Heart right ventricle (tissue), 16 donors: ENCODE data around the gene MSL3B.

Experiments used
- ATAC-seq, 8 donors: fragments of 200-7000 bp; cut with Tn5 transposase; one replicate each; pipeline ENCODE4 v1.9.1; 2020; ENCODE audit warnings: mild to moderate bottlenecking in 8 of 8, moderate library complexity in 8 of 8, moderate number of reproducible peaks in 1 of 8
- DNase-seq, 2 donors: peaks; one replicate each; pipeline ENCODE4 v3.0.0-alpha.2; 2020
- H3K27ac ChIP-seq, 10 donors: fragments of 200-600 bp; sonication (generic) in 2 of 10; one replicate each; pipeline versions ENCODE4 v1.5.0 to v1.8.0; 2020 to 2022; ENCODE audit warnings: mild to moderate bottlenecking in 3 of 10
- H3K27me3 ChIP-seq, 7 donors: fragments of 200-600 bp; one replicate each; pipeline ENCODE4 v1.8.0; 2021 to 2022; ENCODE audit warnings: mild to moderate bottlenecking in 2 of 7
- H3K36me3 ChIP-seq, 9 donors: fragments of 200-600 bp; sonication (generic) in 1 of 9; one replicate each; pipeline versions ENCODE4 v1.5.0 to v1.8.0; 2020 to 2022; ENCODE audit warnings: mild to moderate bottlenecking in 2 of 9
- H3K4me1 ChIP-seq, 9 donors: fragments of 200-600 bp; sonication (generic) in 1 of 9; one replicate each; pipeline versions ENCODE4 v1.5.0 to v1.8.0; 2020 to 2022; ENCODE audit warnings: mild to moderate bottlenecking in 4 of 9
- H3K4me3 ChIP-seq, 10 donors: fragments of 200-600 bp; sonication (generic) in 2 of 10; one replicate each; pipeline versions ENCODE4 v1.5.0 to v1.8.0; 2020 to 2022; ENCODE audit warnings: mild to moderate bottlenecking in 7 of 10, moderate library complexity in 2 of 10
- H3K9me3 ChIP-seq, 11 donors: fragments of 200-600 bp in 10 of 11; sonication (generic) in 2 of 11; one replicate each; pipeline versions ENCODE4 v1.5.0 to v1.8.0; 2013 to 2022; ENCODE audit warnings: mild to moderate bottlenecking in 2 of 11, control low read depth in 1 of 11, moderate library complexity in 1 of 11
- CTCF ChIP-seq, 9 donors: fragments of 200-600 bp; sonication (generic) in 2 of 9; IDR thresholded peaks; one replicate each; pipeline versions ENCODE4 v1.5.0 to v1.8.0; 2021 to 2022; ENCODE audit warnings: antibody characterized with exemption in 9 of 9, mild to moderate bottlenecking in 5 of 9, moderate library complexity in 1 of 9
- WGBS, 2 donors: extraction: QIAGEN DNeasy Blood & Tissue Kit; methylation state at CpG; one replicate each; pipeline ENCODE4 v1.1.7; 2013; ENCODE audit warnings: inconsistent platforms in 1 of 2; 5-methylcytosine and 5-hydroxymethylcytosine counted together
- intact Hi-C, 10 donors: fragments of 100-400 bp; cut with DNase I; formaldehyde crosslinking; loops; one replicate each; pipeline versions ENCODE4 v1.11.1 to v1.14.2; 2022
- donor health status: Arrhythmogenic right ventricular cardiomyopathy.
- donor health status: ischemic (EF 13 %, LVEDD 7.1; RV severe dilation, severe dysfunction).
- donor health status: healthy with polysubstance abuse.
- donor health status: DM: no; HTN: yes; CAD: no.
- donor health status: DM: no; HTN: no; CAD: no.
- donor health status: ischemic (EF 25% LVEDD 6.9; RV normal size, moderate dysfunction).
- donor health status: ischemic (EF 25% LVEDD 5.7; RV mildly dilated, moderate dysfunction).
- donor health status: healthy.
- donor health status: DM: yes; HTN: yes; CAD: no.
- donor health status: Ischemic cardiomyopathy.
- donor health status: ischemic (EF 35%, LVEDD 5.7; RV mildly dilated, moderate dysfunction).
- donor health status: nonischemic (EF 11% LVEDD 7.7; RV severe dilation, severe dysfunction).
- donor health status: DM: yes; HTN: yes; CAD: no.
- donor health status: PGD.
- donor health status: ischemic (EF 29% LVEDD 5.4; RV normal size, mild dysfunction).
- donor health status: nonischemic (EF 23%, LVEDD 6.1; RV moderate dilation, normal function).

MSL3B gene

DNA sequence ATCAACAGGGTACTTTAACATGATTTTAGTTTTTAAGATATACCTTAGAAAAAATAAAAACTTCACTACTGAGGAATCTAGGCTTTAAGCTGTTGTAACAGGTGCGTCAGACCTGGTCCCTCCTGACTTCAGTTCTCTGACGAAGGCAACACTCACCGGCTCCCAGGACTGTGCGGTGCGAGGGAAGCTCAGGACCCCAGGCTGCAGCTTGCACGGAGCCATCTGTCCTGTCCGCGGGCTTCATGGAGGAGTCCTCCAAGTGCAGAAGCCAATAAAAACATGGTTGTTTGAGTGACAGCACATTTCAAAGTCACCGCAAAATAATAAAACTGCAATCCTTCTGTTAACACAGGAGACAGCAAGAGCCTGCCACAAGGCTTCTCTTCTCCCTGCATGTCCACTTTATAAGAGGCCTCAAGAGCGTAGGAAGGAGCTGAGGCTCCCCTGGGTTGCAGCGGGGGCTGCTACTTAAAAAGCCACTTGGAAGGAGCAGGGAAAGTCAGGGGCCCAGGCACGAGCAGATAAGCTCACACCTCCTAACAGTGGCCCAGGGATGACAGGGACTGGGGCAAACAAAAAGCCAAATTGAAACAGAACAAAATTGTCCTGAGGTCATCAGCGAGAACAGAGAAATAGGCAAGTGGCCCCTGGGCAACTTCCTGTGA, 18.4 kb downstream of the MSL3B start:
- DNase-seq = no peak
- Histone ChIP-seq H3K27me3 (peaks cover 0 to 17% (median 0%) of the 10 kb centered on the region in 7 donors), H3K4me1 (peaks cover 3 to 25% (median 9%) of the 10 kb centered on the region in 9 donors), H3K36me3 (peaks cover 0 to 59% (median 0%) of the 10 kb centered on the region in 9 donors), H3K9me3 (no peaks in the 10 kb centered on the region), H3K27ac (no peak overlapping the region), H3K4me3 (no peak overlapping the region)
- TF ChIP-seq CTCF (IDR thresholded peaks at IDR 0.05) = no peak
- 91 to 94% methylated on average over 13 of the region's 13 CpGs for WGBS, 2 donors
- ATAC-seq = no peak
- intact Hi-C loops = loop anchor here in 1 of 10 donors (10.0 kb wide), 1 partner anchor 505 kb away; no protein-coding TSS in a partner anchor

GRCh38 chr2:233848276-233848675, 19.9 kb downstream of the MSL3B start:
- no peak overlapping the region for H3K27ac ChIP-seq
- peaks cover 0 to 73% (median 0%) of the 10 kb centered on the region in 9 donors for H3K36me3 ChIP-seq
- ATAC-seq = no peak
- peaks cover 0 to 16% (median 0%) of the 10 kb centered on the region in 9 donors for H3K4me1 ChIP-seq
- WGBS, 2 donors = 96% methylated on average over 13 of the region's 13 CpGs
- peaks cover 0 to 17% (median 0%) of the 10 kb centered on the region in 7 donors for H3K27me3 ChIP-seq
- DNase-seq = no peak
- intact Hi-C loops = loop anchor here in 1 of 10 donors (10.0 kb wide), 1 partner anchor 503 kb away; no protein-coding TSS in a partner anchor
- no peak for TF ChIP-seq CTCF (IDR thresholded peaks at IDR 0.05)
- H3K4me3 ChIP-seq = no peak overlapping the region
- H3K9me3 ChIP-seq = no peaks in the 10 kb centered on the region

DNA sequence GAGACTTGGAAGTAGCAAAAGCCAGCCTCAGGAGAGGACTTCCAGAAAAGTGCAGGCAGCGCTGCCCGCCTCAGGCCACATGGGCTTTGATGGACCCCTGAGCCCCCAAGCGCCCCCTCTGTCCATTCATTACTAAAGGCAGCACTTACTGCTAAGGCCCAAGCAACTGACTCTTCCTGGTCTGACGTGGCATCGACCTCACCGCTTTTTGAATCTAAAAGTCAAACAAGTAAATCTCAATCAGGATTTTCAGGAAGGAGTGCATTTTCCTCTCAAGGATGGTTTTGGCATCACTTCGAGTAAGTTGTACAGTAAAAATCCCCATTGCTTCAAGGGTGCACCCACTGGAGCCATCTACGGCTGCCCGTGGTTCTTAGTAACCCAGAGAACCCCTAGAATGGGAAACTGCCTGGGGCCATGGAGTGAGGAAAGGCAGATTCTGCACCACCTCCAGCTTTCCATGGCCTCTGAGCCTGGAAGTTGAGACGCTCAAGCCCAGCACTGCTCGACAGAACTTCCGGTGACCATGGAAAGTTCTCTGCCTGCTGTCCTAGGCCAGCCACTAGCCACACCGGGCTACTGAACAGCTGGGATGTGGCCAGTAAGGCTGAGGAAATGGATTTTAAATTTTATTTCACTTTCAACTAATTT, 20.8 kb downstream of the MSL3B start:
- H3K9me3 ChIP-seq = no peaks in the 10 kb centered on the region
- DNase-seq (no peak), ATAC-seq (no peak)
- TF ChIP-seq CTCF (IDR thresholded peaks at IDR 0.05) = no peak
- peaks cover 0 to 11% (median 0%) of the 10 kb centered on the region in 7 donors for H3K27me3 ChIP-seq
- peaks cover 0 to 82% (median 0%) of the 10 kb centered on the region in 9 donors for H3K36me3 ChIP-seq
- peaks cover 0 to 7% (median 0%) of the 10 kb centered on the region in 9 donors for H3K4me1 ChIP-seq
- intact Hi-C loops = loop anchor here in 1 of 10 donors (10.0 kb wide), 1 partner anchor 503 kb away; no protein-coding TSS in a partner anchor
- H3K27ac ChIP-seq = no peak overlapping the region
- WGBS, 2 donors = 97 to 98% methylated on average over 13 of the region's 13 CpGs
- no peak overlapping the region for H3K4me3 ChIP-seq

GRCh38 chr2:233846387-233847247, 21.6 kb downstream of the MSL3B start:
- no peak for DNase-seq
- Histone ChIP-seq H3K4me1 (no peaks in the 10 kb centered on the region), H3K36me3 (peaks cover 0 to 89% (median 0%) of the 10 kb centered on the region in 9 donors), H3K9me3 (no peaks in the 10 kb centered on the region), H3K4me3 (no peak overlapping the region), H3K27me3 (peaks cover 0 to 4% (median 0%) of the 10 kb centered on the region in 7 donors), H3K27ac (no peak overlapping the region)
- WGBS, 2 donors = 63 to 75% methylated on average over 16 of the region's 16 CpGs
- peak in 2 of 8 donors; percentile 42 to 43 for ATAC-seq
- no peak for TF ChIP-seq CTCF (IDR thresholded peaks at IDR 0.05)
- intact Hi-C loops = loop anchor here in 1 of 10 donors (10.0 kb wide), 1 partner anchor 502 kb away; no protein-coding TSS in a partner anchor
